ENCODE data around the gene SH3BP5L. TPM values are rescaled to one million over a fixed set of nuclear protein-coding genes. Genes with fewer than 3 reads are reported as not detected.
"Not testable (repeated sequence)": the region's sequence is repeated elsewhere in the genome, so short reads cannot be mapped to it uniquely, and the experiment has no call there.

The SH3BP5L gene
- total RNA-seq, 2 experiments from 2014 or later: 15.9 to 16.8 TPM

- Mint-ChIP-seq H3K36me3 (peaks cover 5% of the 10 kb centered on the region), H3K4me1 (peaks cover 24% of the 10 kb centered on the region), H3K4me3 (no peak overlapping the region), H3K27ac (no peak overlapping the region), H3K27me3 (no peaks in the 10 kb centered on the region), H3K9me3 (no peaks in the 10 kb centered on the region)
- DNase-seq: no peak
Measured at GRCh38 chr1:248843687-248844086, 18.0 kb upstream of the SH3BP5L start.

GRCh38 chr1:248842781-248843331 lies 17.1 kb upstream of the SH3BP5L start:
- peaks cover 24% of the 10 kb centered on the region for H3K4me1 Mint-ChIP-seq
- peaks cover 5% of the 10 kb centered on the region for H3K36me3 Mint-ChIP-seq
- no peak overlapping the region for H3K27ac Mint-ChIP-seq
- DNase-seq: no peak
- no peaks in the 10 kb centered on the region for H3K9me3 Mint-ChIP-seq
- no peak overlapping the region for H3K4me3 Mint-ChIP-seq
- H3K27me3 Mint-ChIP-seq: no peaks in the 10 kb centered on the region

GRCh38 chr1:248841702-248842395 lies 16.1 kb upstream of the SH3BP5L start:
- Mint-ChIP-seq H3K36me3 (peaks cover 5% of the 10 kb centered on the region), H3K4me3 (no peak overlapping the region), H3K27me3 (no peaks in the 10 kb centered on the region), H3K9me3 (no peaks in the 10 kb centered on the region), H3K27ac (no peak overlapping the region), H3K4me1 (peaks cover 24% of the 10 kb centered on the region)
- no peak for DNase-seq

- Mint-ChIP-seq H3K9me3 (no peaks in the 10 kb centered on the region), H3K27me3 (no peaks in the 10 kb centered on the region), H3K36me3 (peaks cover 5% of the 10 kb centered on the region), H3K4me3 (peak overlapping the region; percentile 0), H3K4me1 (peaks cover 24% of the 10 kb centered on the region), H3K27ac (no peak overlapping the region)
- no peak for DNase-seq
Measured at GRCh38 chr1:248840946-248841345, 15.2 kb upstream of the SH3BP5L start.

- no peak for DNase-seq
- no peaks in the 10 kb centered on the region for H3K27me3 Mint-ChIP-seq
- H3K36me3 Mint-ChIP-seq: peaks cover 2% of the 10 kb centered on the region
- peaks cover 24% of the 10 kb centered on the region for H3K4me1 Mint-ChIP-seq
- H3K9me3 Mint-ChIP-seq: no peaks in the 10 kb centered on the region
- H3K27ac Mint-ChIP-seq: no peak overlapping the region
- H3K4me3 Mint-ChIP-seq: no peak overlapping the region
Measured at GRCh38 chr1:248839168-248839555, 13.4 kb upstream of the SH3BP5L start.

- Mint-ChIP-seq H3K4me3 (no peak overlapping the region), H3K27ac (no peak overlapping the region), H3K4me1 (peaks cover 24% of the 10 kb centered on the region), H3K27me3 (peaks cover under 1% of the 10 kb centered on the region), H3K9me3 (no peaks in the 10 kb centered on the region), H3K36me3 (peaks cover 2% of the 10 kb centered on the region)
- DNase-seq: peak; percentile 84
Measured at GRCh38 chr1:248838357-248839167, 12.8 kb upstream of the SH3BP5L start.

GRCh38 chr1:248837781-248838356 lies 12.2 kb upstream of the SH3BP5L start, which contains the start of gene ZNF672:
TSS of gene ZNF672 (plus strand) at chr1:248838224. CDS start at chr1:248847275, 9,051 bp downstream.
- Mint-ChIP-seq H3K9me3 (no peaks in the 10 kb centered on the region), H3K27ac (no peak within 1 kb of the TSS), H3K36me3 (peaks cover 2% of the 10 kb centered on the region), H3K4me1 (peaks cover 21% of the 10 kb centered on the region), H3K4me3 (no peak within 1 kb of the TSS), H3K27me3 (peaks cover 4% of the 10 kb centered on the region)
- peak; percentile 95 for DNase-seq

GRCh38 chr1:248837045-248837780 lies 11.5 kb upstream of the SH3BP5L start:
- H3K36me3 Mint-ChIP-seq: peaks cover 2% of the 10 kb centered on the region
- DNase-seq: no peak

GRCh38 chr1:248834343-248834940 lies 8.7 kb upstream of the SH3BP5L start:
- DNase-seq: no peak
- Mint-ChIP-seq H3K27me3 (peaks cover 4% of the 10 kb centered on the region), H3K9me3 (no peaks in the 10 kb centered on the region), H3K4me3 (no peak overlapping the region), H3K4me1 (peaks cover 2% of the 10 kb centered on the region), H3K27ac (no peak overlapping the region), H3K36me3 (no peaks in the 10 kb centered on the region)

More at GRCh38 chr1:248837045-248837780, 11.5 kb upstream of the SH3BP5L start:
- H3K27me3 Mint-ChIP-seq: peaks cover 4% of the 10 kb centered on the region
- H3K27ac Mint-ChIP-seq: no peak overlapping the region
- H3K9me3 Mint-ChIP-seq: no peaks in the 10 kb centered on the region
- H3K4me3 Mint-ChIP-seq: no peak overlapping the region
- H3K4me1 Mint-ChIP-seq: peaks cover 20% of the 10 kb centered on the region

- Mint-ChIP-seq H3K4me3 (no peak overlapping the region), H3K36me3 (no peaks in the 10 kb centered on the region), H3K4me1 (peaks cover 6% of the 10 kb centered on the region), H3K27me3 (peaks cover 4% of the 10 kb centered on the region), H3K9me3 (no peaks in the 10 kb centered on the region), H3K27ac (no peak overlapping the region)
- DNase-seq: no peak
Measured at GRCh38 chr1:248831842-248832241, 6.1 kb upstream of the SH3BP5L start.

GRCh38 chr1:248830718-248831017 lies 5.0 kb upstream of the SH3BP5L start:
- H3K9me3 Mint-ChIP-seq: not testable (repeated sequence)

GRCh38 chr1:248828845-248829244 lies 3.1 kb upstream of the SH3BP5L start:
- Mint-ChIP-seq H3K4me1 (peaks cover 20% of the 10 kb centered on the region), H3K36me3 (peaks cover 12% of the 10 kb centered on the region), H3K9me3 (no peaks in the 10 kb centered on the region), H3K27me3 (peaks cover 4% of the 10 kb centered on the region), H3K4me3 (no peak overlapping the region), H3K27ac (no peak overlapping the region)
- DNase-seq: no peak

More at GRCh38 chr1:248830718-248831017, 5.0 kb upstream of the SH3BP5L start:
- not testable (repeated sequence) for H3K36me3 Mint-ChIP-seq, H3K27me3 Mint-ChIP-seq, DNase-seq, H3K4me3 Mint-ChIP-seq, H3K27ac Mint-ChIP-seq, H3K4me1 Mint-ChIP-seq

GRCh38 chr1:248825573-248825908 lies 174 bp downstream of the SH3BP5L start:
- H3K9me3 Mint-ChIP-seq: no peaks in the 10 kb centered on the region
- H3K36me3 Mint-ChIP-seq: peaks cover 15% of the 10 kb centered on the region
- H3K27ac Mint-ChIP-seq: peak overlapping the region; percentile 100
- no peak for DNase-seq
- H3K27me3 Mint-ChIP-seq: no peaks in the 10 kb centered on the region
- H3K4me3 Mint-ChIP-seq: peak overlapping the region; percentile 100
- H3K4me1 Mint-ChIP-seq: peaks cover 48% of the 10 kb centered on the region

- H3K9me3 Mint-ChIP-seq: no peaks in the 10 kb centered on the region
- no peak for DNase-seq
- H3K4me1 Mint-ChIP-seq: peaks cover 52% of the 10 kb centered on the region
- H3K27ac Mint-ChIP-seq: peak overlapping the region; percentile 100
- H3K4me3 Mint-ChIP-seq: peak overlapping the region; percentile 100
- no peaks in the 10 kb centered on the region for H3K27me3 Mint-ChIP-seq
- peaks cover 19% of the 10 kb centered on the region for H3K36me3 Mint-ChIP-seq
Measured at GRCh38 chr1:248825136-248825535, 579 bp downstream of the SH3BP5L start.
